Measurements from ENCODE around the gene PPM1H. TPM values are rescaled to one million over a fixed set of nuclear protein-coding genes. Genes with fewer than 3 reads are reported as not detected.
"Not testable (repeated sequence)": the region's sequence is repeated elsewhere in the genome, so short reads cannot be mapped to it uniquely, and the experiment has no call there.

The PPM1H gene
- total RNA-seq, 1 donor from 2014 or later = 7.2 TPM

- no peak for DNase-seq (ENCODE audit: extremely low read depth, low read depth, low spot score)
These were observed 90.0 kb downstream of the PPM1H start for GRCh38 chr12:62844915-62845314.

- no peak for DNase-seq (ENCODE audit: extremely low read depth, low read depth, low spot score)
These were observed 91.2 kb downstream of the PPM1H start for GRCh38 chr12:62843716-62844115.

- DNase-seq (ENCODE audit: extremely low read depth, low read depth, low spot score) = no peak
These were observed 93.1 kb downstream of the PPM1H start for GRCh38 chr12:62841846-62842245.

- DNase-seq (ENCODE audit: extremely low read depth, low read depth, low spot score) = no peak
These were observed 94.1 kb downstream of the PPM1H start for GRCh38 chr12:62840806-62841205.

- no peak for DNase-seq (ENCODE audit: extremely low read depth, low read depth, low spot score)
These were observed 94.9 kb downstream of the PPM1H start for GRCh38 chr12:62839869-62840660.

GRCh38 chr12:62834971-62835547 lies 99.9 kb downstream of the PPM1H start:
- no peak for DNase-seq (ENCODE audit: extremely low read depth, low read depth, low spot score)

GRCh38 chr12:62834406-62834805 lies 100.5 kb downstream of the PPM1H start:
- no peak for DNase-seq (ENCODE audit: extremely low read depth, low read depth, low spot score)

GRCh38 chr12:62833634-62834033 lies 101.3 kb downstream of the PPM1H start:
- DNase-seq (ENCODE audit: extremely low read depth, low read depth, low spot score) = no peak

GRCh38 chr12:62832558-62832957 lies 102.4 kb downstream of the PPM1H start:
- DNase-seq (ENCODE audit: extremely low read depth, low read depth, low spot score) = no peak

- DNase-seq (ENCODE audit: extremely low read depth, low read depth, low spot score) = no peak
These were observed 102.9 kb downstream of the PPM1H start for GRCh38 chr12:62832027-62832426.

- no peak for DNase-seq (ENCODE audit: extremely low read depth, low read depth, low spot score)
These were observed 107.1 kb downstream of the PPM1H start for GRCh38 chr12:62827855-62828254.

- no peak for DNase-seq (ENCODE audit: extremely low read depth, low read depth, low spot score)
These were observed 107.9 kb downstream of the PPM1H start for GRCh38 chr12:62827042-62827441.

GRCh38 chr12:62817556-62818271 lies 117.2 kb downstream of the PPM1H start:
- no peak for DNase-seq (ENCODE audit: extremely low read depth, low read depth, low spot score)

GRCh38 chr12:62814243-62814642 lies 120.7 kb downstream of the PPM1H start:
- no peak for DNase-seq (ENCODE audit: extremely low read depth, low read depth, low spot score)

- peak; percentile 50 for DNase-seq (ENCODE audit: extremely low read depth, low read depth, low spot score)
These were observed 121.7 kb downstream of the PPM1H start for GRCh38 chr12:62813031-62813829.

- DNase-seq (ENCODE audit: extremely low read depth, low read depth, low spot score) = not testable (repeated sequence)
These were observed 123.5 kb downstream of the PPM1H start for GRCh38 chr12:62811481-62811880.

GRCh38 chr12:62808166-62808879 lies 126.6 kb downstream of the PPM1H start:
- DNase-seq (ENCODE audit: extremely low read depth, low read depth, low spot score) = no peak

GRCh38 chr12:62806893-62807292 lies 128.1 kb downstream of the PPM1H start:
- DNase-seq (ENCODE audit: extremely low read depth, low read depth, low spot score) = no peak

GRCh38 chr12:62806244-62806836 lies 128.6 kb downstream of the PPM1H start:
- DNase-seq (ENCODE audit: extremely low read depth, low read depth, low spot score) = no peak

GRCh38 chr12:62805517-62805916 lies 129.4 kb downstream of the PPM1H start:
- DNase-seq (ENCODE audit: extremely low read depth, low read depth, low spot score) = no peak

Data from glomerular endothelial cell (primary cell).